Osteoblast (primary cell): Measurements from ENCODE around the gene ZNF771. TPM values are rescaled to one million over a fixed set of nuclear protein-coding genes. Genes with fewer than 3 reads are reported as not detected.
A peak's percentile ranks its signal among the peaks of the same experiment; 100 is the strongest.

Experiments
- DNase-seq: peaks from one replicate; pipeline ENCODE4 v3.0.0; 2011; ENCODE audit warnings: low spot score, mixed read lengths; ENCODE audit not compliant: insufficient read length; ENCODE audit errors: missing footprints
- H2AFZ ChIP-seq: 2 replicates; pipeline ENCODE4 v1.6.0; 2011; ENCODE audit warnings: mild to moderate bottlenecking, low read length
- H3K27ac ChIP-seq: 2 replicates; pipeline ENCODE4 v1.5.1; 2011; ENCODE audit warnings: mild to moderate bottlenecking, low read depth, low read length, moderate library complexity
- H3K27me3 ChIP-seq: 2 replicates; pipeline ENCODE4 v1.6.0; 2012; ENCODE audit warnings: mild to moderate bottlenecking, control low read depth, inconsistent platforms, low read length, moderate library complexity; ENCODE audit not compliant: insufficient read depth
- H3K36me3 ChIP-seq: 2 replicates; pipeline ENCODE4 v1.5.1; 2011; ENCODE audit warnings: mild to moderate bottlenecking, low read length, control low read depth, moderate library complexity; ENCODE audit not compliant: insufficient read depth
- H3K4me1 ChIP-seq: 2 replicates; pipeline ENCODE4 v1.5.1; 2011; ENCODE audit warnings: mild to moderate bottlenecking, low read length, control low read depth, moderate library complexity; ENCODE audit not compliant: insufficient read depth
- H3K4me2 ChIP-seq: 2 replicates; pipeline ENCODE4 v1.6.0; 2011; ENCODE audit warnings: mild to moderate bottlenecking, low read length; ENCODE audit not compliant: insufficient read depth
- H3K4me3 ChIP-seq: fragments of 200-600 bp; sonication (generic); 3 replicates; pipeline ENCODE4 v1.5.1; 2012; ENCODE audit warnings: mild to moderate bottlenecking, low read length, inconsistent platforms; ENCODE audit not compliant: insufficient read depth
- H3K79me2 ChIP-seq: 2 replicates; pipeline ENCODE4 v1.6.0; 2012; ENCODE audit warnings: mild to moderate bottlenecking, low read length, control low read depth, inconsistent platforms; ENCODE audit not compliant: insufficient read depth
- H3K9me3 ChIP-seq: 2 replicates; pipeline ENCODE4 v1.5.1; 2011; ENCODE audit warnings: low read depth, low read length, control low read depth
- H4K20me1 ChIP-seq: 2 replicates; pipeline ENCODE4 v1.6.0; 2012; ENCODE audit warnings: mild to moderate bottlenecking, low read length, control low read depth; ENCODE audit not compliant: insufficient read depth
- total RNA-seq: library from RNA; depleted of rRNA; stranded (reverse); fragments of >200 nt; gene quantifications from 2 replicates; pipeline ENCODE4 v1.2.3, GENCODE V29; 2012
- TF ChIP-seq, protein P1 (sequence below): IDR thresholded peaks from 2 replicates; pipeline ENCODE4 v1.5.1; 2011; ENCODE audit warnings: mild to moderate bottlenecking, low read depth, low read length, moderate library complexity; ENCODE audit errors: extremely low read depth

Gene ZNF771
- total RNA-seq, 1 donor: 14.8 TPM

- Histone ChIP-seq H3K36me3 (no peaks in the 10 kb centered on the region), H3K4me1 (peaks cover 14% of the 10 kb centered on the region), H4K20me1 (peaks cover 8% of the 10 kb centered on the region), H2AFZ (peak overlapping the region; percentile 93), H3K9me3 (no peaks in the 10 kb centered on the region), H3K4me3 (peak overlapping the region; percentile 88), H3K27ac (peak overlapping the region; percentile 91), H3K79me2 (peaks cover 4% of the 10 kb centered on the region), H3K4me2 (peak overlapping the region; percentile 95), H3K27me3 (no peaks in the 10 kb centered on the region)
- DNase-seq: peak; percentile 100
- TF ChIP-seq, protein P1, sequence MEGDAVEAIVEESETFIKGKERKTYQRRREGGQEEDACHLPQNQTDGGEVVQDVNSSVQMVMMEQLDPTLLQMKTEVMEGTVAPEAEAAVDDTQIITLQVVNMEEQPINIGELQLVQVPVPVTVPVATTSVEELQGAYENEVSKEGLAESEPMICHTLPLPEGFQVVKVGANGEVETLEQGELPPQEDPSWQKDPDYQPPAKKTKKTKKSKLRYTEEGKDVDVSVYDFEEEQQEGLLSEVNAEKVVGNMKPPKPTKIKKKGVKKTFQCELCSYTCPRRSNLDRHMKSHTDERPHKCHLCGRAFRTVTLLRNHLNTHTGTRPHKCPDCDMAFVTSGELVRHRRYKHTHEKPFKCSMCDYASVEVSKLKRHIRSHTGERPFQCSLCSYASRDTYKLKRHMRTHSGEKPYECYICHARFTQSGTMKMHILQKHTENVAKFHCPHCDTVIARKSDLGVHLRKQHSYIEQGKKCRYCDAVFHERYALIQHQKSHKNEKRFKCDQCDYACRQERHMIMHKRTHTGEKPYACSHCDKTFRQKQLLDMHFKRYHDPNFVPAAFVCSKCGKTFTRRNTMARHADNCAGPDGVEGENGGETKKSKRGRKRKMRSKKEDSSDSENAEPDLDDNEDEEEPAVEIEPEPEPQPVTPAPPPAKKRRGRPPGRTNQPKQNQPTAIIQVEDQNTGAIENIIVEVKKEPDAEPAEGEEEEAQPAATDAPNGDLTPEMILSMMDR: peak; percentile 30
These were observed 28.9 kb upstream of the ZNF771 start for GRCh38 chr16:30378236-30379157.

DNA sequence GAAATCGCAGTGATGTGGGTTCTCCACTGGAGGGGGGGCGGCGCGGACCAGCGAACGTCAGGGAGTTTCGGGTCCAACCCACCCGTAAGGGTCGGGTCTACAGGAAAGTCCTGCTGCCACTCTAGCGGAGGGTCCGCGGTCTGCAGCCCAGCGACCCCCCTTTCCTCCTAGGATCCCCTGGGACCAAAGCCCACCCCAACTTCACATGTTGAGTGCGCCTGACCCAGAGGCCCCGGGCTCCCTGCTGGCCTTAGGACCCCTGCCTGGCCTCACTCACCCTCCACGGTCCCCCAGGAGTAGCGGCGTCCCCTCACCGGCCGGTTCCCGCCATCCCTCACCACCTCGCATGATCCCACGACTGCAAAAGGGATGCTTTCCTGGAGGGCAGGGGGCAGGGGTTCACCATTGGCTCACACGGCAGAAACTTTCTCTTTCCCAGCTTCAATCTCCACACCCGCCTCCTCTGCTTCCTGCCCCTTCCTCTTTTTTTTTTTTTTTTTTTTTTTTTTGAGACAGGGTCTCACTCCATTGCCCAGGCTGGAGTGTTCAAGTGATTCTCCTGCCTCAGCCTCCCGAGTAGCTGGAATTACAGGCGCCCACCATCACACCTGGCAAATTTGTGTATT lies 28.1 kb upstream of the ZNF771 start:
- TF ChIP-seq, protein P1: no peak
- peaks cover 8% of the 10 kb centered on the region for H4K20me1 ChIP-seq
- H3K36me3 ChIP-seq: no peaks in the 10 kb centered on the region
- H3K27ac ChIP-seq: no peak overlapping the region
- H3K4me3 ChIP-seq: peak overlapping the region; percentile 88
- peaks cover 4% of the 10 kb centered on the region for H3K79me2 ChIP-seq
- peak overlapping the region; percentile 95 for H3K4me2 ChIP-seq
- H2AFZ ChIP-seq: peak overlapping the region; percentile 50
- H3K4me1 ChIP-seq: peaks cover 14% of the 10 kb centered on the region
- DNase-seq: peak; percentile 19
- H3K9me3 ChIP-seq: no peaks in the 10 kb centered on the region
- no peaks in the 10 kb centered on the region for H3K27me3 ChIP-seq

- Histone ChIP-seq H3K9me3 (no peaks in the 10 kb centered on the region), H3K4me1 (peaks cover 14% of the 10 kb centered on the region), H4K20me1 (peaks cover 8% of the 10 kb centered on the region), H3K27me3 (no peaks in the 10 kb centered on the region), H3K4me2 (no peak overlapping the region), H3K36me3 (no peaks in the 10 kb centered on the region), H3K79me2 (peaks cover 4% of the 10 kb centered on the region), H2AFZ (no peak overlapping the region), H3K27ac (no peak overlapping the region), H3K4me3 (no peak overlapping the region)
- TF ChIP-seq, protein P1: no peak
- peak; percentile 19 for DNase-seq
These were observed 27.2 kb upstream of the ZNF771 start for GRCh38 chr16:30380072-30380802.

DNA sequence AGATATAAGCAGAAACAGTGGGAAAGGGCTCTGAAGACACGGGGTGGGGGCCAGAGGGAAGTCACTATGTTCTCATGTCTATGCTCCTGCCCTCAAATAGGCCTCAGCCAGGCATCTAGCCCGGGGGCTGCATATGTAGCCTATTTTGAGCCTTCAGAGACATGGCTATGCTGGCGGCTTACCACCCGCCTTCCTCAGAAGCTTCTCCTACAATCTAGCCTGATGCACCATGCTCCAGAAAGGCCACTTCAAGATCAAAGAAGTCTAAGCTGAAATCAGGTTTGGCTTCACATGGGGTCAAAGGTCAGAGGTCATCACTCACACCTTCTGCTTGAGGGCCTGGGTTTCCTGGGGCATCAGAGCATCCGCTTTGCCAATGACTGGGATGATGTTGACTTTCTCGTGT lies 26.6 kb upstream of the ZNF771 start:
- H3K4me3 ChIP-seq: no peak overlapping the region
- H3K4me2 ChIP-seq: no peak overlapping the region
- H3K27me3 ChIP-seq: no peaks in the 10 kb centered on the region
- H2AFZ ChIP-seq: no peak overlapping the region
- H3K79me2 ChIP-seq: peaks cover 4% of the 10 kb centered on the region
- H4K20me1 ChIP-seq: peaks cover 8% of the 10 kb centered on the region
- no peaks in the 10 kb centered on the region for H3K36me3 ChIP-seq
- TF ChIP-seq, protein P1: no peak
- H3K4me1 ChIP-seq: peaks cover 14% of the 10 kb centered on the region
- H3K9me3 ChIP-seq: no peaks in the 10 kb centered on the region
- H3K27ac ChIP-seq: no peak overlapping the region
- peak; percentile 48 for DNase-seq
